Measurements from ENCODE around the gene FRMD4A.

Gene FRMD4A

DNA sequence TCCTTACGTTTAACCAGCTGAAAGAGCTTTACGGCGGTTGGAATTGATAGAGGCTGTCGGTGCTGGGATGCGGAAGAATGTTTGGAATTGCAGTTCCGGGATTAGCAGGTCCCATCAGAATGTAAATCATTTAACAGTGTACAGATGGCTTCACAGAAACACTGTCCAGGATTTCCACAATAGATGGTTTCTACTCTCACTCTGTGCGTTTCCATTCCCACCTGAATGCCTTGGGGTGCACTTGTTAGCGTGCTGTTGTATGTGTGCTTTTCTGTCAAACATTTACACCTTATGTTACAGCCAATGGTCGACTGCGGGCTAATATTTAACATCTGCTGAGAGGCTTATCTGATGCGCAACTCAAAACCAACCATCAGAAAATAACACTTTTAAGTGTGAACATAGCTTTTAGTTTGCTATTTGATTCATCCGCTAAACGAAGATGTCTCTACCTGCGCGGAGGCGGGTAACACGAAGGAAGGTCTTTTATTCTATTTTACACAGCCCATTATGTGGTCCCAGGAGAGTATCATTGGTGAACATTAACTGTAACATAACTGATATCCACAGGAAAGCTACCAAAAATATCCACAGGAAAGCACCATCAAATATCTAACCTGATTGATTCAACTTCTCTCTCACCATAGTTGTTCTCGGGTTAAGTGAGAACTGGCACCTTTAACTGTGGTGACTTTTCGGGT, 564.9 kb downstream of the FRMD4A start:
- DNase-seq (ENCODE audit: extremely low spot score, insufficient read length, low read depth) (no peak), FAIRE-seq (peak; percentile 89)

DNA sequence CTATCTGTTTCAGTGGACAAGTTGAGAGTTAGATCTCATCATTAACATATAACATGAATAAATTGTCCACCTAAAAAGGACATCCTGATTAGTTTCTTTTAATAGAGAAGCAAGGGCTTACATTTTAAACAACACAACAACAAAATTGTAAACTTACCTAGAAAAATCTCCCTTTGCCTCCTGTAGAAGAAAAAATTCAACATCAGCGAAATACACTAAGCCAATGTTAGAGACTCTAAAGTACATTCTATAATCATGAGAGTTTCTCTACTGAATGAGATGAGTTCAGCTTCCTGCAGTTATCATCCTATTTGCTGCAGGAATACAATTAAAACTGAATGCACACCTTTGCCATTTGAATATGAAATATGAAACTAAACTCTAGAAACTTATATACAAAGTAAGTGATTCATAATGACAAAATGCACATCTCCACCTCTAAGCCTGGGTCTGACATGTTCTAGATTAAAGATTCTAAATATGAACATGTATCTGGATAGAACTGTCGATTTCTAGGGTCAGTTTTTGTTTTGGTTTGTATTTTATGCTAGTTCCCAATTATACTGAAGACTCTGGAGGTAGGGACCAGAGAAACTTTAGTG, 569.1 kb downstream of the FRMD4A start:
- FAIRE-seq (peak; percentile 44), DNase-seq (ENCODE audit: extremely low spot score, insufficient read length, low read depth) (no peak)

DNA sequence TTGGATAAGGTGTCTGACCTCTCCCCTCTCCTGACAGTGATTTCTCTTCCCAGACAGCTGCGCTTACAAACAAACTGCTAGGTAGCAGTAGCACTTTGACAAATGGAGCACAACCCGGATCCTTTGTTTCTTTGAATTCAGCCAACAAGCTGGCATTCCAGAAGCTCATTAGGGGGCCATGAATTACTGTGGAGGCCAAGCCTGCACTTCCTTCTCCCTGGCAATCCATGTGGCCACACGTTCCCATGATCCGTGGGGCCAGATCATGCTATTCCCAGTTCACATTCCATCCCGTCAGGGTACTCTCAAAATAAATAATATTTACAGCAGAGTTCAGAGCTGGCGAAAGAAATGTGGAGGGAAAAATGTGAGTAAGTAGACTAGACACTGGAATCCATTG, 571.6 kb downstream of the FRMD4A start:
- FAIRE-seq = no peak
- no peak for DNase-seq (ENCODE audit: extremely low spot score, insufficient read length, low read depth)

DNA sequence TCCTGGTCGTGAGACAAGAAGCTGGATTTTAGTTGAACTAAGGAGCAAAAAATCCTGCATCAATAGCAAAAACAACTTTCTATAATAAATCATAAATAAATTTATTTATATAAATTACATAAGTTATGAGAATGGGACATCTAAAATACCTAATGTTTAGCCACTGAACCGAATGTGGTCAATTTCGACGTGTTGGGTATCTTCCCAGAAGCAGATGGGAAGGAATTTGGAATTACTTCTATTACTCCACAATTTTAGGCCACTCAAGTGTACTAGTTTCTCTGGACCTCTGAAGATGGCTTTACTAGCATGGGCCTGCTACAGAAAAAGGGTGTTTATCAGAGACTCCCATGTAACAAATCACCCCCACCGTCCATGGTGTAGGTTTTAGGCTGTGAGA, 572.0 kb downstream of the FRMD4A start:
- DNase-seq (ENCODE audit: extremely low spot score, insufficient read length, low read depth) = no peak
- FAIRE-seq = no peak

DNA sequence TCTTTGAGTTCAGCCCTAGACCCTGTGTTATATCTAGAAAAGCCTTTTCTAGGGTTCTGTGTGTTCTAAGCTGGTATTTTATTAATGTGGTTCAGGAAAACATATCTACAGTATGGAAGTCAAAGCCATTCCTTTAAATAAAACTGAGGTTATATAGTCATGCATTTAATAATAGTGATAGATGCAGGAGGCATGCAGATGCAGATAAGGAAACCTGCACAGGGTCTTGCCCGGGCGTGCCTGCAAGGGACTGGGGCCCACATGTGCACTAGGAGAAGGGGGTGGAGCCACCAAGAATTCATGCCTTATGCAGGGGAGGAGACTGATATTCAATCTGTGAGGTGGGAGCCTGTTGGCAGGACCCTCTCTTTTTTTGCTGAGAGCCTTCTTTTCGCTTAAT, 572.4 kb downstream of the FRMD4A start:
- DNase-seq (ENCODE audit: extremely low spot score, insufficient read length, low read depth) (no peak), FAIRE-seq (peak; percentile 62)

DNA sequence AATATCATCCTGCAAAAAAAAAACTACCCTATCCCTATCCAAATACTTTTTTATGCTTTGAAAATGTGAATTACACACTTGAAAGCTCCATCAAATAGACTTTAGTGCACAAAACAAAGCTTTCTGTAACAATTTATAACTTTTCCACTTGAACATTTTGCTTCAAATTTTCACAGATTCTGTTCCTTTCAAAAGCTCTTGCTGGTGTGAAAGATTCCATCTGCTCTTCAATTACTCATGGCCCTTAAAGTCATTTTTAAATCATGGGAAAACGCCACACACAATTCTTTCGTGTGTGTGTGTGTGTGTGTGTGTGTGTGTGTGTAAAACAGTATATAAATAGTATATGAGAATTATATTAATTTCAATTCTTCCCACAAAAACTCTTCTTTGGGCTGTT, 576.4 kb downstream of the FRMD4A start:
- no peak for DNase-seq (ENCODE audit: extremely low spot score, insufficient read length, low read depth)
- FAIRE-seq = no peak

DNA sequence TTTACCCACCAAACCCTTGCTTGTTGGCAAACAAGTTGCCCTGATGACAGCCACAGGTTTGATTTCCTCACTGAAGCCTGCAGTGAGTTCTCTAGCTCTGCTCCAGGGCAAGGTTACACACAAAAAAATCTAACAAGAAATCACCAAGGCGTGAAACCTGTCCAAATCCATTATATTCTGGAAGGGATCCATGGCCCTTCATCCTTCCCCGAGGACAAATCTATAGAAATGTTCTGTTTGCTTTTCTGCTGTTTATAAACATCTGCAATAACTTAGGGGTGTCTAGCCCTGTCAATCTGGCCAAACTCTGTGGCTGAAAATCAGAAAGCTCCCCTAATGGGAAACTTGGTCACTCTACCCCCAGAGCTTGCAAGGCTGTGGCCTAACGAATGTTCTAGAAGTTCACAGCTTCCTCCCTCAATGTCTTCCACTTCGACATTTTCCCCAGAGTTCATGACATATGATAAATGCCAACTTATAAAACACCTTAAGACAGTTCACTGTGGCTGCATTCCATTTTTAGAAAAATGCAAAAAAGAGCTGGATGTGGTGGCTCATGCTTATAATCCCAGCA, 579.4 kb downstream of the FRMD4A start:
- peak; percentile 80 for FAIRE-seq
- DNase-seq (ENCODE audit: extremely low spot score, insufficient read length, low read depth) = no peak

DNA sequence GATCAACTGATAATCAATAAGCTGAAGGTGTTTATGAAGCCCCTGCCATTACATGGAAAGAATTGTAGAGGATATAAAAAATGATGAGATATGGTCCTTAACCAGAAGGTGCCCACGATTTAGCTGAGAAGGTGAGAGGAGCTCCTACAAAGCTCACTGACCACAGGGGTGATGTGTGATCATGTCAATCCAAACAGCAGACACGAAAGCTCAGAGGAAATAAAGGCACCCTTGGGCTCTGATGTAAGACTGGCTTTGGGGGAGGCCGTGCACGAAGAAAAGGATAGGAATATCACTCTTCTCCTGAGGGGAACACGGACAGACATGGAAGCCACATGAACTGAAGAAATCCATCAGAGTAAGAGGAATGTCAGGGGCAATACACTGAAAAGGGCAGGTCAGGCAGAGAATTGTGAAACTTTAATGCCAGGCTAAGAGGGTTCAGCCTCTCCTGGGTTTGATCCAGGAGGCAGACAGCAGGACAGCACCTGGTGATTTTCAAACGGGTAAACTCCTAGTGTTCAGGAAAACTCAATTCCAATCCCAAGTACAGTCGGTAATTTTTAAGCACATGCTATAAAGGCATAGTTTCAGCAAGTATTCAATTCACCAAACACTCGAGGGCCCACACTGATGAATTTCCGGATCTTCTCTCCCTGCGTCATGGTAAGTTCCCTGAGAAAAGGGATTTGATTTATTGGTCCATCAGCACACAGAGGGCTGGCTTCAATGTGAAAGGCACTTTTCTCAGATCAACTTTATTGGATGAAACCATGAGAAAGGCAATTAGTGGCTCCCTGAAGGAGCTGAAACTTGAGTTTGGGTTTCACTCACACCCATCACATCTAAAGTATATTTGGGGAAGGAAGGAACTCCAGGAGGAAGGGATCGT, 580.2 kb downstream of the FRMD4A start:
- FAIRE-seq (peak; percentile 79), DNase-seq (ENCODE audit: extremely low spot score, insufficient read length, low read depth) (no peak)

DNA sequence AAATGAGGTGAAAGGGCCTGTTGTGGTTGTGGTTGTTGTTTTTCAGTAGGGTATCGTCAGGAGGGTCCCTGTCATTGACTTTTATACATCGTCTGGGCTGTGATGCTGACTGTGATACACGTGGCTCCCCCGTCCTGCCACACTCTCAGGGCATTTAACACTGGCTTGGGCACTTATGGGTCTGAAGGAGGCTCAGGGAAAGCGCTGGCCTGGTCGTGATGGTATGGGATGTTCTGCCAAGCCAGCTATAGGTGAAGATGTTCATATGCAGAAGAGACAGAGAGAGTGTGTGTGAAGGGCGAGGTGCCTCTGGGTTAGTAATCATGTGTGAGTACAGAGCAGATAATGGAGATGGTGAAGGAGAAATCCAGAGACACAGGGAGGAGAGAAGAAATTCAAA, 585.5 kb downstream of the FRMD4A start:
- no peak for DNase-seq (ENCODE audit: extremely low spot score, insufficient read length, low read depth)
- FAIRE-seq = no peak

DNA sequence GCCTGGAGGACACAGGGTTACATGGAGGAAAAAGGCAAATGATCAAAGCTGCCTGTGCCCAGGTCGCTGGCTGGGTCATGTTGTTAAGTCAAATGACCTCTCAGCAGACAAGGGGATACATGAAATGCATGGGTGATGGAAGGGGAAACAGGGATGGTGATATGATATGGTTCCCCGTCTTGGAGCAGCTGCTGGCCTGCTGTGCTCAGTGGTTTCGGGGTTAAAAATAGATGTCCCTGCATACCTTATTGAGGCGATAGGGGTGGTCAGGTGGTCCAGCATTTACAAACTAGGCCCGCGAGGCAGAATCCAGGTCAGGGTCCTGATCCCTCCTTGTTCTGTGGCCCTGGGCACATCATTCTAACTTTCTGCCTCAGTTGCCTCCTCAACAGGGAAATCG, 586.8 kb downstream of the FRMD4A start:
- DNase-seq (ENCODE audit: extremely low spot score, insufficient read length, low read depth) = no peak
- FAIRE-seq = peak; percentile 60

DNA sequence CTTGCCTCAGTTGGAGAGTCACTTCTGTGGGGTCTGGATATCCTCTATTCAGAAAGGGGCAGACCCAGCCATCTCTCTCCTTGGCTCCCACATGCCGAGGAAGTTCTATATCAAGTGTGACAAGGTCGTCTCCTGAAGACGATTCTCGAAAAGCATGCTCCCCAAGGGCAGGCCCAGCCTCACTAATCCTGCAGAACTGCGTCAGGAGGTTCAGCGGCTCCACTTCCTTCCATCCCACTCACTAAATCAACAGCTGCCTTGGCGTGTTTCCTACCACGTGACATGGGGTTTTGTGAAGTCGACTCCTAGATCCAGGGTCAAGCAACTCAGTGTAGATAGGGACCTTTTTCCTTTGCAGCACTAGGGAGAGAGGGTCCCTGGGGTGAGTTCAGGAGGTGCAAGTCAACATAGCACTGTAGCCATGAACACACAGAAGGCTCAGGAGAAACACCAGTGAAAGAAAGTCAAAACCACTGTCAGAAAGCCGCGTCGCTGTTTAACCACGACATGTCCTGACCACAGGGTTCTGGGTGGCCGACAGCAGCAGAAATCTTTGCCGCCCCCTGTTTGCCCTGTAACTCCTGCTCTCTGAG, 587.5 kb downstream of the FRMD4A start:
- no peak for DNase-seq (ENCODE audit: extremely low spot score, insufficient read length, low read depth)
- peak; percentile 86 for FAIRE-seq

DNA sequence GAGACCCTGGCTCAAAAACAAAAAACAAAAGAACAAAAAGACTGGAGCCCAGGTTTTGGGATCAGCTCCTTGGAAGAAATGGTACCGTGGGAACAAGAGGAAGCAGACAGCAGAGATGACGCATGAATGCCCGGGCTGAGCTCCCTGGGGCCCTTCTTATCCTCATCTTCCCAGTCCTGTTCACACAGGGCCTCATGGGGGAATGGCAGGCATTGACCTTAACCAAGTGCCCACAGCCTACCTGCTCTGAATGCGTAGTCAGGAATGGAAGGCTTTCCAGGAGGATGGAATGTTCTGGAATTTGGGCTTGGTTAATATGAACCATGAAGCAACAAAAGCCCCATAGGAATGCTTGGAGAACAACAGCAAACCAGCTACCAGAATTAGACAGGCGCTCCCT, 589.3 kb downstream of the FRMD4A start:
- FAIRE-seq = no peak
- DNase-seq (ENCODE audit: extremely low spot score, insufficient read length, low read depth) = no peak

DNA sequence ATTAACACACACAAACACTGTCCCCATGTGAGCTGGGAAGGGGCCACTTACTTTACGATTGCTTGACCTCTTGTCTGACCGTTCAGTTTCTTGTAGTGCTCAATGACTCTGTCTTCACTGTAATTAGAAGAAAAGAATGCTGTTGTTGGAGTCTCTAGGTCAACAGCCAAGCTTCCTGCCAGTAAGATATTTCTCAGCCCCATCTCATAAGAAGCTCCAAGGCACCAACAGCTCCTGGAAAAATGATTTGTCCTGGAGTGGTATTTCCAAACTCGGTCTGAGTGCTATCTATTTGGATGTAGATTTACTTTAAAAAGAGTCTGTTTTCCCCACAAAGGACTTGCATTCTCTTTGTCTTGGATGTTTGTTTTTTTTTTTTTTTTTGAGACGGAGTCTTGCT, 590.3 kb downstream of the FRMD4A start:
- DNase-seq (ENCODE audit: extremely low spot score, insufficient read length, low read depth) (no peak), FAIRE-seq (no peak)

DNA sequence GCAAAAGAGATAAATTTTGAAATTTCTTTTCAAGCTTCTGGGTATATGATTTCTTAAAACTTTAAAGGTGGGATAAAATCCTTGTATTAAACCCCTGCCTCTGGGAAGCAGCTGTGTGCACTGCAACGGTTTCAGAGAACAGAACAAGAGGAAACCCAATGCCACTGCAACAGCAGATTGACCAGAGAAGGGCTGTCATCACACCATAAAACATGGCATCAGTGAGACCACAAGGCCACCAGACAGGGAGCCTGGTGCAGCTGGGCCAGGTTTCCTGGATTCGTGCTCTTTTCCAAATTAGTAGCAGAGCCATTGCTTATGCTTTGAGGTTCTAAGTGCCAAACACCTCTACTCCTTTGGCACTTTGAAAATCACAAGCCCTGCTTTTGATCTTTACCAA, 591.5 kb downstream of the FRMD4A start:
- FAIRE-seq (no peak), DNase-seq (ENCODE audit: extremely low spot score, insufficient read length, low read depth) (no peak)

DNA sequence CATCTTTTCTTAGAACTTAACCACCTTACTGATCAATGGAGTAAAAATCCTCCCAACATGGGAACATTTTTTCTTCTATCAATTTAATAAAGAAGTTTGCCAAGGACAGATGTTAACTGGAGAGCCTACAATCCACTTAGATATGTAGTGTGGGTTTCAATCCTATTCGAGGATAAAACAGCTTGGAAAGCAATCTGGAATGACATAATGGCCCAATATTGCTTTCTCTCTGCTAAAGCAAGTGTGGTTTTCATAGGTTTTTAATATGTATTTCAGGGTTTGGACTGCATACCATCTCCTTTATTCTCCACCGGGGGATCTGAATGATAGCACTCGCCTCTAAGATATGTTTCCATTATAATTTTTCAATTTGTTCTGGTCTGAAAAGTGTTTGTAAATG, 594.2 kb downstream of the FRMD4A start:
- FAIRE-seq (no peak), DNase-seq (ENCODE audit: extremely low spot score, insufficient read length, low read depth) (no peak)

DNA sequence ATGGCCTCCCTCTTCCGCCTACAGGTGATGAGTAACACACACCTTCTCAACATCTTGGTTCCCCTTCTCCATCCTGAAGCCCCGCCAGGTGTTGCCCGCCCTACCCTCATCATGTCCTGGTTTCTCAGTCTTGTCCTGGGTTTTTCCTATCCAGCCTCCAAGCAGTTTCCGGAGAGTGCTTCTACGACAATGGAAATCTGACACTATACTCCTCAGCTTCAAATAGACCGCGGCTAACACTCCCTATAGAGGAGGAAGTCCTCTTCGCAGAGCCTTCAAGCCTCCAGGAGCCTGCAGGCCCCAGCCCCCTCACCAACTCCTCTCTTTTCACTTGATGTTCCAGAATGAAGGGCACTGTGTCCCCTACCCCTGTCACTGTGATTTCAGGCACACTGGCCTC, 596.6 kb downstream of the FRMD4A start:
- DNase-seq (ENCODE audit: extremely low spot score, insufficient read length, low read depth) (no peak), FAIRE-seq (no peak)

DNA sequence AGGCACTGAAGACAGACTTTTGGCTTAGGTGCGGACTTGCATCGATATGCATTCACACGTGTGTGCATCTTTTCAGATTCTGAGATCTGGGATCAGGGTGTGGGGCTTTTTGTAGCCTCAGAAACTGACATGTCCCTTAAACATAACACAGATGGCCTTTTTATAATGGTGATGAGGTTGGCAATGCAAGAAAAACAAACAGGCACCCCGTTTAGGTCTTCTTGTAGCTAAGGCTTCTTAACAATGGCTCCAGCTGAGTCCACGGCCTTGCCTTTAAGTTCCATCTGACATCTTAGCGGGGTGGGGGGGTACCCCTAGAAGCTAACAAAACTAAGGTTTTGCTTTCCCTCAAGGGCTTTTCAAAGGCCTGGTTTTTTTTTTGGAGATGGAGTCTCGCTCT, 597.7 kb downstream of the FRMD4A start:
- FAIRE-seq (no peak), DNase-seq (ENCODE audit: extremely low spot score, insufficient read length, low read depth) (no peak)

DNA sequence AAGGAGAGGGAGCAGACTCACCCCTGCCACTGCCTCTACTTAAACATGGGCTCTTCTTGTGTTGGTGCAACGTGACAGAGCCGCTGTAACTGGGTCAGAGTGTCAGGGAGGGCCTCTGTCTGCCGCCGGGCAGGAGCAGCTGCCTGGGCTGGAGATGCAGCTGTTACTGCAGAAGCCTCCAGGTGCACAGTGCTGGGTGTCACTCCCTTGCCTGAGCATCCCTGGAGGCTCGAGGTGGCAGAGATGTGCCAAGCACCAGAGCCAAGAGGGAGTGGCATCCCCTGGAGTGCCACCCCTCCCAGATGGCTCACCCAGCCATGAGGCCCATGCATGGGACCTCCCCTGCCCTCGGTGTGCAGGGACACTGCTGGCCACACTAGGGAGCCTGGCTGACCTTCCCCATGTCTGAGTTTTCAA, 598.3 kb downstream of the FRMD4A start:
- FAIRE-seq = no peak
- DNase-seq (ENCODE audit: extremely low spot score, insufficient read length, low read depth) = no peak

DNA sequence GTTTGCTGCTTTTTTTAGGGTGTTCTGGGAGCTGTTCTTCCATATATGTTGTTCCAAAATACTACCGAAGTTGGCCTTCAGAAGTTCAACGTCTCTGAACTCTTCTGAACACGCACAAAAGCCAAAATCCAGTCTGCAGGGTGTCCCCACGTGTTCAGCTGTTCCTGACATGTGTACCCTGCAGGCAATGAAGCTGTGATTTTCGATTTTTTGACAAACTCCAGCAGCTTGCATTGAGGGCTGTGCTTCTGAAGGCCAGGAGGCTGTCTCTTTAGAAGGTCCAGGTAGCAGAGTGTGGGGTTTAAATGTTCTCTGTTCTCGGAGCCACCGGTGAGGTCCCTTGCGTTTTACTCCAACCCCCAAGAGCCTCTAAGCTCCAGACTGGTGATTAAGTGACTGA, 598.9 kb downstream of the FRMD4A start:
- DNase-seq (ENCODE audit: extremely low spot score, insufficient read length, low read depth) = no peak
- FAIRE-seq = no peak

DNA sequence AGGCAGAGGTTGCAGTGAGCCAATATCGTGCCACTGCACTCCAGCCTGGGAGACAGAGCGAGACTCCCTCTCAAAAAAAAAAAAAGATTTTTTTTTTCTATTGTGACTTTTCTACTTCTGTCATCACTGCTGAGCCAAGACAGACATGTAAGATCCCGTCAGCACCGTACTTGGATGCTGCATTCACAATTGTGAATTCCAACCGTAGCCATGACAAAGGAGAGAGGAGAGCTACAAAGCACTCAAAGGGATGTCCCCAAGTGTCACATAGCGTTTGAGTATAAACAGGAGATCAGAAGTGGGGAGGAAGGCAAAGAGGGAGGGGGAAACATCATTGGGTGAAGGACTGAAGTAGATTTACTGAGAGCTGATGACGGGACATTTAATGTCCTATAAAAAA, 599.8 kb downstream of the FRMD4A start:
- no peak for FAIRE-seq
- no peak for DNase-seq (ENCODE audit: extremely low spot score, insufficient read length, low read depth)

DNA sequence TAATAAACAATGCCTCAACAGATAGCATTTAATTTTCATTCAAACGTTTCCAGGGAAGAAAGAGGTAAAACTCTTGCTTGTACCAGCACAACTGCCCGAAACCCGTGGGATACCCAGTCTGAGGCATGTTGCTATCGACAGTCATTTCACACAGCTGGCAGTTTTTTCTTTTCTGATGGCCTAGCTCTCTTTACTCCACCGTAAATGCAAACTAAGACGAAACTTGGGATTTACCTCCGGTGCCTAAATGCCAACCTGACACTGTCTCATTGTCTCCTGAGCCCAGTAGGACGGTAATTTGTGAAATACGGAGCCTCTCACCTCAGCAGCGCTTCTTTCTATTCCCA, 600.4 kb downstream of the FRMD4A start:
- FAIRE-seq = no peak
- DNase-seq (ENCODE audit: extremely low spot score, insufficient read length, low read depth) = no peak

Measured in GM18507 (cell line).